Neural progenitor cell (in vitro differentiated cells): ENCODE results near the gene PDE8B. TPM values are rescaled to one million over a fixed set of nuclear protein-coding genes. Genes with fewer than 3 reads are reported as not detected.

Experiments used
- DNase-seq: peaks from one replicate; pipeline ENCODE4 v3.0.0-alpha.2; 2016; ENCODE audit warnings: low spot score
- H2AFZ ChIP-seq: fragments of 200-600 bp; sonication (generic); replicated peaks from 2 replicates; pipeline ENCODE4 v1.6.1; 2016; ENCODE audit warnings: antibody characterized with exemption
- H3F3A ChIP-seq: fragments of 200-600 bp; sonication (generic); 2 replicates; pipeline ENCODE4 v1.6.1; 2016; ENCODE audit warnings: antibody characterized with exemption, low read depth
- H3K27ac ChIP-seq: fragments of 200-600 bp; sonication (generic); 2 replicates; pipeline ENCODE4 v1.5.1; 2016; ENCODE audit warnings: mild to moderate bottlenecking
- H3K27me3 ChIP-seq: fragments of 200-600 bp; sonication (generic); 2 replicates; pipeline ENCODE4 v1.6.1; 2016; ENCODE audit warnings: mild to moderate bottlenecking, moderate library complexity
- H3K36me3 ChIP-seq: fragments of 200-600 bp; sonication (generic); 2 replicates; pipeline ENCODE4 v1.5.1; 2016
- H3K4me1 ChIP-seq: fragments of 200-600 bp; sonication (generic); 2 replicates; pipeline ENCODE4 v1.6.1; 2016; ENCODE audit warnings: mixed run types
- H3K4me2 ChIP-seq: fragments of 200-600 bp; sonication (generic); 2 replicates; pipeline ENCODE4 v1.6.1; 2016
- H3K4me3 ChIP-seq: fragments of 200-600 bp; sonication (generic); 2 replicates; pipeline ENCODE4 v1.5.1; 2016
- H3K79me2 ChIP-seq: fragments of 200-600 bp; sonication (generic); 2 replicates; pipeline ENCODE4 v1.6.1; 2016; ENCODE audit warnings: low read depth
- H3K9ac ChIP-seq: fragments of 200-600 bp; sonication (generic); 2 replicates; pipeline ENCODE4 v1.6.1; 2016
- H3K9me3 ChIP-seq: fragments of 200-600 bp; sonication (generic); 2 replicates; pipeline ENCODE4 v1.5.1; 2016; ENCODE audit warnings: low read depth
- H4K20me1 ChIP-seq: fragments of 200-600 bp; sonication (generic); 2 replicates; pipeline ENCODE4 v1.6.1; 2016; ENCODE audit warnings: low read depth
- H3K27ac Mint-ChIP-seq: 3 replicates; pipeline ENCODE4 v1.8.0; 2021; ENCODE audit warnings: mixed read lengths
- H3K27me3 Mint-ChIP-seq: 2 replicates; pipeline ENCODE4 v1.8.0; 2022; ENCODE audit warnings: low read depth, mild to moderate bottlenecking, inconsistent platforms, moderate library complexity, mixed read lengths; ENCODE audit not compliant: insufficient read depth
- H3K36me3 Mint-ChIP-seq: 3 replicates; pipeline ENCODE4 v1.8.0; 2021; ENCODE audit warnings: mixed read lengths
- H3K4me1 Mint-ChIP-seq: 3 replicates; pipeline ENCODE4 v1.8.0; 2021; ENCODE audit warnings: mixed read lengths
- H3K4me3 Mint-ChIP-seq: 3 replicates; pipeline ENCODE4 v1.8.0; 2021; ENCODE audit warnings: mild to moderate bottlenecking, moderate library complexity, mixed read lengths
- H3K9me3 Mint-ChIP-seq: 3 replicates; pipeline ENCODE4 v1.8.0; 2020; ENCODE audit warnings: mixed read lengths
- EZH2 ChIP-seq: fragments of 200-600 bp; sonication (generic); IDR thresholded peaks from 2 replicates; pipeline ENCODE4 v1.6.1; 2017; ENCODE audit warnings: antibody characterized with exemption, mild to moderate bottlenecking, moderate library complexity
- EZH2phosphoT487 ChIP-seq: fragments of 200-600 bp; sonication (generic); IDR thresholded peaks from 2 replicates; pipeline ENCODE4 v1.6.1; 2017; ENCODE audit warnings: antibody characterized with exemption
- total RNA-seq: library from RNA; depleted of rRNA; stranded (reverse); fragments of >200 nt; gene quantifications from 2 replicates; pipeline ENCODE4 v1.2.3, GENCODE V29; 2015; ENCODE audit warnings: low replicate concordance
- TF ChIP-seq, protein P1 (sequence below): fragments of 200-600 bp; sonication (generic); IDR thresholded peaks from 2 replicates; pipeline ENCODE4 v1.5.1; 2017; ENCODE audit warnings: antibody characterized with exemption, mild to moderate bottlenecking

Gene PDE8B
- total RNA-seq, 1 donor from 2014 or later, result 4.3 TPM

DNA sequence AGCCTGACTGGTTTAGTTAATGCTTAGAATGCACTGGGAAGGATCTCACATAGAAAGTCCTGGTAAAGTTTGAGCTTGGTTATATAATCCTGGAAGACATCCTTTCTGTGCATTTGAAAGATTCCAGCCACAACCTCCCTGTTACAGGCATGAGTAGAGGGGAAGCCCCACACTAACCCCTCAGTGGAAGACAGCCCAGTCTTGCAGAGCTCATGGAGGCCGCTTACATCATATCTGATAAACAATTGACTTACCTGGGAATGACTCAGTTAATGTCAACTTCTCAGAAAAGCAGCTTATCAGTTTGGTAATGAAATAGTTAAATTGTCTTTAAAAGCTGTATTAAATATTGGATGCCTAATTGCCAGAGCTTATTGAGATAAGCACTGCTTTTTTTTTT, 28.1 kb upstream of the PDE8B start:
- Mint-ChIP-seq H3K4me3 (no peak overlapping the region), H3K27ac (no peak overlapping the region), H3K4me1 (peaks cover 9% of the 10 kb centered on the region), H3K9me3 (no peaks in the 10 kb centered on the region), H3K27me3 (peaks cover 23% of the 10 kb centered on the region), H3K36me3 (no peaks in the 10 kb centered on the region)
- Histone ChIP-seq H3K4me3 (no peak overlapping the region), H4K20me1 (peaks cover 10% of the 10 kb centered on the region), H2AFZ (no peak overlapping the region), H3K79me2 (no peaks in the 10 kb centered on the region), H3K9me3 (no peaks in the 10 kb centered on the region), H3K27ac (no peak overlapping the region), H3K4me1 (peaks cover 8% of the 10 kb centered on the region), H3K27me3 (peaks cover 57% of the 10 kb centered on the region), H3F3A (peaks cover 6% of the 10 kb centered on the region), H3K4me2 (no peak overlapping the region), H3K36me3 (no peaks in the 10 kb centered on the region), H3K9ac (no peak overlapping the region)
- DNase-seq, result no peak
- TF ChIP-seq EZH2 (no peak), EZH2phosphoT487 (no peak)
- TF ChIP-seq, protein P1, sequence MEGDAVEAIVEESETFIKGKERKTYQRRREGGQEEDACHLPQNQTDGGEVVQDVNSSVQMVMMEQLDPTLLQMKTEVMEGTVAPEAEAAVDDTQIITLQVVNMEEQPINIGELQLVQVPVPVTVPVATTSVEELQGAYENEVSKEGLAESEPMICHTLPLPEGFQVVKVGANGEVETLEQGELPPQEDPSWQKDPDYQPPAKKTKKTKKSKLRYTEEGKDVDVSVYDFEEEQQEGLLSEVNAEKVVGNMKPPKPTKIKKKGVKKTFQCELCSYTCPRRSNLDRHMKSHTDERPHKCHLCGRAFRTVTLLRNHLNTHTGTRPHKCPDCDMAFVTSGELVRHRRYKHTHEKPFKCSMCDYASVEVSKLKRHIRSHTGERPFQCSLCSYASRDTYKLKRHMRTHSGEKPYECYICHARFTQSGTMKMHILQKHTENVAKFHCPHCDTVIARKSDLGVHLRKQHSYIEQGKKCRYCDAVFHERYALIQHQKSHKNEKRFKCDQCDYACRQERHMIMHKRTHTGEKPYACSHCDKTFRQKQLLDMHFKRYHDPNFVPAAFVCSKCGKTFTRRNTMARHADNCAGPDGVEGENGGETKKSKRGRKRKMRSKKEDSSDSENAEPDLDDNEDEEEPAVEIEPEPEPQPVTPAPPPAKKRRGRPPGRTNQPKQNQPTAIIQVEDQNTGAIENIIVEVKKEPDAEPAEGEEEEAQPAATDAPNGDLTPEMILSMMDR, result no peak

DNA sequence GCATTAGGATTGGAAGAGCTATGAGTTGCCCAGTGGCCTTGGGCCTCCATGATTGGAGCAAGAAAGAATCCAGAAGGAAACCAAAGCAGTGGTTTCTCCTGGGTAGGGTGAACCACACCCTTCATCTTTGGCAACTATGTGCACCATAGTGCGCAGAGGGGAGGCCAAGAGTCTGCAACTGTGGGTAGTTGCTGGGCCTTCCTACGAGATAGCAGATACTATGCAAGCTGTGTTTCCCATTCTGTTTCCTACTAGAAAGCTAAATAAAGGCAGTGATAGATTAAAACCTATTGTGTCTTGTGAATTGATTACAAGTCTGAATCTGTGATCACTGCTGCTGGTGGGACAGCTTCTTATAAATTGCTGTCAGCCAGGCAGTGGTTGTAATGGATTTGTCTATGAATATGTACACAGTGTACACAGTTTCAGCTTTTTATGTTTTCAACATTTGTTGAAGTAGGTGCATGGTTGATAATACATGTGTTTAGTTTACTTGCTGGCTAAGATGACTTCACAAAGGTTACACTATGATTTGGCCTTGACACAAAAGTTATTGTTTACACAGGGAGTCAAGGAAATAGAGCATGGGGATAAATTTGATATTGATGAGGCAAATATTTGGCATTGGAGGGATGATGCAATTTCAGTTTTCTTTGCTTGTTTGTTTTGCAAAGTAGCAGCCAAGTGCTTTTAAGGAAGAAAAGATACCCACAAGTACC, 23.7 kb upstream of the PDE8B start:
- no peaks in the 10 kb centered on the region for H3K4me1 ChIP-seq
- no peaks in the 10 kb centered on the region for H3K79me2 ChIP-seq
- H3K27ac Mint-ChIP-seq, result no peak overlapping the region
- no peak overlapping the region for H3K4me2 ChIP-seq
- H3K9ac ChIP-seq, result no peak overlapping the region
- TF ChIP-seq, protein P1, result no peak
- no peak for TF ChIP-seq EZH2phosphoT487
- TF ChIP-seq EZH2, result no peak
- no peak overlapping the region for H2AFZ ChIP-seq
- peaks cover 5% of the 10 kb centered on the region for H3F3A ChIP-seq
- H3K4me1 Mint-ChIP-seq, result peaks cover under 1% of the 10 kb centered on the region
- H3K36me3 ChIP-seq, result no peaks in the 10 kb centered on the region
- H4K20me1 ChIP-seq, result peaks cover 5% of the 10 kb centered on the region
- H3K4me3 ChIP-seq, result no peak overlapping the region
- H3K27me3 Mint-ChIP-seq, result peaks cover 5% of the 10 kb centered on the region
- H3K9me3 ChIP-seq, result no peaks in the 10 kb centered on the region
- no peaks in the 10 kb centered on the region for H3K36me3 Mint-ChIP-seq
- no peak overlapping the region for H3K27ac ChIP-seq
- H3K27me3 ChIP-seq, result peaks cover 20% of the 10 kb centered on the region
- DNase-seq, result no peak
- H3K9me3 Mint-ChIP-seq, result no peaks in the 10 kb centered on the region
- no peak overlapping the region for H3K4me3 Mint-ChIP-seq

DNA sequence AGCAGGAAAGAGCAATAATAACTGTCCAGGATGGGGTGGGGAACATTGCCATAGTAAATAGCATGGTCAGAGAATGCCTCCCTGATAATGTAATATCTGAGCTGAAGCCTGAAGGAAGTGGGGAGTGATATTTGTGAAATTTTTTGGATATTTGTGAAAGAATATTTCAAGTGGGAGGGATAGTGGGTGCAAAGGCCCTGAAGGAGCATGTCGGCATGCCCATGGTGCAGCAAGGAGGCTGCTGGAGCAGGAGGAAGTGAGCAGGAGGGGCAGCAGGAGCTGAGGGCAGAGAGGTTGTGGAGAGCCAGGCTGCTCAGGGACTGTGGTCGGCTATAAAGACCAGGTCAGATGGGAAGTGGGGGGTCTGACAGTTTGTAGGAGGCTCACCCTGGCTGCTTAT, 21.1 kb upstream of the PDE8B start:
- no peak overlapping the region for H3K27ac Mint-ChIP-seq

More for the DNA sequence above, 21.1 kb upstream of the PDE8B start:
- no peak for DNase-seq
- Histone ChIP-seq H3K79me2 (no peaks in the 10 kb centered on the region), H2AFZ (no peak overlapping the region), H3K9ac (no peak overlapping the region), H3K4me3 (no peak overlapping the region), H3K27me3 (no peaks in the 10 kb centered on the region), H3K27ac (no peak overlapping the region), H3K36me3 (no peaks in the 10 kb centered on the region), H3K4me1 (no peaks in the 10 kb centered on the region), H4K20me1 (no peaks in the 10 kb centered on the region), H3K9me3 (no peaks in the 10 kb centered on the region), H3K4me2 (no peak overlapping the region), H3F3A (no peaks in the 10 kb centered on the region)
- Mint-ChIP-seq H3K4me1 (no peaks in the 10 kb centered on the region), H3K9me3 (no peaks in the 10 kb centered on the region), H3K36me3 (no peaks in the 10 kb centered on the region), H3K4me3 (no peak overlapping the region), H3K27me3 (no peaks in the 10 kb centered on the region)
- TF ChIP-seq EZH2, result no peak
- TF ChIP-seq, protein P1, result no peak
